Activated naive CD8-positive, alpha-beta T cell treated with anti-CD3 and anti-CD28 coated beads, Interleukin-2, amount 10 ng/mL, durations not matched to agents 7 days and 5 days (primary cell): Measurements from ENCODE around the gene DNAJA3. TPM values are rescaled to one million over a fixed set of nuclear protein-coding genes. Genes with fewer than 3 reads are reported as not detected.

Experiments used
- ATAC-seq: fragments of 150-1000 bp; cut with Tn5 transposase; one replicate; pipeline ENCODE4 v1.10.0; 2021; ENCODE audit warnings: low read depth, moderate library complexity
- POLR2A ChIA-PET: fragments of 350-600 bp; sonication (Branson Sonifier 250); formaldehyde crosslinking; loops from one replicate; lab custom pipeline; 2021; ENCODE audit warnings: antibody characterized with exemption; lab: Charles Lee
- DNase-seq: peaks from one replicate; pipeline ENCODE4 v3.0.0; 2021
- H3K27ac Mint-ChIP-seq: one replicate; pipeline ENCODE4 v1.8.0; 2022; ENCODE audit warnings: mild to moderate bottlenecking, mixed read lengths
- H3K27me3 Mint-ChIP-seq: one replicate; pipeline ENCODE4 v1.8.0; 2022; ENCODE audit warnings: mild to moderate bottlenecking, moderate library complexity, mixed read lengths
- H3K36me3 Mint-ChIP-seq: one replicate; pipeline ENCODE4 v1.8.0; 2021; ENCODE audit warnings: mild to moderate bottlenecking, mixed read lengths
- H3K4me1 Mint-ChIP-seq: one replicate; pipeline ENCODE4 v1.8.0; 2021; ENCODE audit warnings: mixed read lengths
- H3K4me3 Mint-ChIP-seq: one replicate; pipeline ENCODE4 v1.8.0; 2022; ENCODE audit warnings: mild to moderate bottlenecking, moderate library complexity, mixed read lengths
- H3K9me3 Mint-ChIP-seq: one replicate; pipeline ENCODE4 v1.8.0; 2021; ENCODE audit warnings: mixed read lengths
- total RNA-seq, 2 experiments: library from RNA; stranded (reverse); gene quantifications; one replicate each; pipeline ENCODE4 v1.2.3, GENCODE V29; 2021

The DNAJA3 gene
- total RNA-seq, 2 experiments from 2014 or later, result 52.2 to 62.2 TPM

DNA sequence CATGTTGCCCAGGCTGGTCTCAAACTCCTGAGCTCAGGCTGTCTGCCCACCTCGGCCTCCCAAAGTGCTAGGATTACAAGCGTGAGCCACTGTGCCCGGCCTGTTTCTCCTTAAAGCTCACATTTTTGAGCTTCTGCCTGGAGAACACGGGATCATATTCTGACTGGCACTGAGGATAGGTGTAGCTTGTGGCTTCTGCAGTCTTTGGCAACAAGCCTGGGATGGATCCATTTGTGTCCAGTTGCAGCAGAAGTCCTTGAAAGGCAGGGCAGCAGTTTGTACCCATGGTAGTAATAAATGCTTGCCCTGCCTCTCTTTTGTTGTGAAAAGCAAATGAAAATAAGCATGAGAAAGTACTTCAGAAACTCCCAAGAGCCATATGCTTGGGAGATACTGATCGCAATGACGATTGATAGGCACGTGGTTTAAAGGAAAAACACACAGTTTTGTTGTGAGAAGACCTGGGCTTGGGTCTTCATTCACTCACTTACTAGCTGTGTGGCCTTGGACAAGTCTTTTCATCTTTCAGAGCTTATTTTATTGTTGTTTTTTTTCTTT lies 6.2 kb upstream of the DNAJA3 start:
- no peaks in the 10 kb centered on the region for H3K27me3 Mint-ChIP-seq
- POLR2A ChIA-PET, result interaction anchor here (0.6 to 0.7 kb wide), 2 partner anchors 9 to 68 kb away, joined by 6 read pairs; no protein-coding TSS in a partner anchor
- H3K36me3 Mint-ChIP-seq, result peaks cover 5% of the 10 kb centered on the region
- no peak overlapping the region for H3K27ac Mint-ChIP-seq
- no peak for ATAC-seq
- H3K4me1 Mint-ChIP-seq, result peaks cover 14% of the 10 kb centered on the region
- no peaks in the 10 kb centered on the region for H3K9me3 Mint-ChIP-seq
- no peak overlapping the region for H3K4me3 Mint-ChIP-seq
- no peak for DNase-seq

DNA sequence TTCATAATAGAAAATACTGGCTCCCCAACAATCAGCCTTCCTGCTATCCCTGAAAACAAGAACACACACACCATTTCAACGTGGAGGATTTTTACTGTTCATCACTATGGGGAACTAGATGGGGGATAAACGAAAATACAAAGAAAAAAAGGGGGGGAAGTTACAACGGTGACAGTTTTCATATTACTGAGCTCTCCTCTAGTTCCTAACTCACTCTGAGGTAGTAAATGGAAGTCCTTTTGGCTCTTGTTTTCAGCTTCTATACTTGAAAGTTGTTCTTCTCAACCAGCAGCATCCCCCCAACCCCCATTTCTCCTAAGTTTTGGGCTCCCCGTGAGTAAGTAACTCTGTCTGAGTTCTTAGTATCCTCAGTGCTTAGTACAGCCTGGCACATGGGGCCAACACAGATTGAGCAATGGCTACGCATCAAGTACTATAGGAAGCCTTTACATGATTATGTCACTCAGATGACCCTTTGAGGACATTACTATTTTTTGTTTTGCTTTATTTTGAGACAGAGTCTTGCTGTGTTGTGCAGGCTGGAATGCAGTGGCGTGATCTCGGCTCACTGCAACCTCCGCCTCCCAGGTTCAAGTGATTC lies 5.1 kb upstream of the DNAJA3 start:
- DNase-seq (no peak), ATAC-seq (no peak)
- H3K27ac Mint-ChIP-seq, result no peak overlapping the region
- H3K4me3 Mint-ChIP-seq, result no peak overlapping the region
- H3K27me3 Mint-ChIP-seq, result no peaks in the 10 kb centered on the region
- H3K9me3 Mint-ChIP-seq, result no peaks in the 10 kb centered on the region
- H3K36me3 Mint-ChIP-seq, result no peaks in the 10 kb centered on the region
- peaks cover 8% of the 10 kb centered on the region for H3K4me1 Mint-ChIP-seq
- POLR2A ChIA-PET, result no interaction called here

DNA sequence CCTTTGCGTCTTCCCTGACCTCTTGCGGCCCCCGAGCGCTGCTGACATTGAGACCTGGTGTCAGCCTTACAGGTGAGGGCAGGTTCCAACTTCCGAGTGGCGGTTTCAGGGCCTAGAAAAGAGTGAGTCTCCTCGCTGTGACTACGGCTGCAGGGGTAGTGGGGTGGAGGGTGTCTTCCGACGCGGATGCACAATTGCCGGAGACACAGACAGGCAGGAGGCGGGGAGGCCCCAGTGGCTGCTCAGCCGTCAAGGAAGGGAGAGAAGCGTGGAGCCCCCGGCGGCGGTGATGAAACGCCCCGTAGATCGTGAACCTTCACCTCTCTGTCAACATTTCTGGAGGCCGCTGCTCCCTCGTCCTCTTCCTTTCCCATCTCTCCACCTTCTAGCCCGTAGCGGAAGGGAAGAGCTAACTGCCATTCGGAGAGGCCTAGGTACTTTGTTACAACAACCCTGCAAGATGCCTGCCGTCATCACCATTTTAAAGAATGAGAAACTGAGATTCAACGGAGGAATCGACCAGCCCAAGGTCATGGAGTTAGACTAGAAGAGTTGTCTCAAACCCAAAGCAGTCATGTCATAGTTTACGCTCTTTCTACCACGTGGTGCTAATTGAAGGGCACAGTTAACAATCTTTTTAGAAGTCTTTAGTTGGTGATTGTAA lies 485 bp downstream of the DNAJA3 start:
- ATAC-seq (peak; percentile 38), DNase-seq (no peak)
- Mint-ChIP-seq H3K9me3 (no peaks in the 10 kb centered on the region), H3K27me3 (no peaks in the 10 kb centered on the region), H3K4me1 (peaks cover 25% of the 10 kb centered on the region), H3K36me3 (peaks cover 9% of the 10 kb centered on the region), H3K27ac (peak overlapping the region; percentile 99), H3K4me3 (peak overlapping the region; percentile 94)
- POLR2A ChIA-PET, result interaction anchor here (0.6 to 4.6 kb wide), 2 partner anchors 11 to 123 kb away, joined by 7 to 30 read pairs; partner anchors contain the start of gene CORO7

DNA sequence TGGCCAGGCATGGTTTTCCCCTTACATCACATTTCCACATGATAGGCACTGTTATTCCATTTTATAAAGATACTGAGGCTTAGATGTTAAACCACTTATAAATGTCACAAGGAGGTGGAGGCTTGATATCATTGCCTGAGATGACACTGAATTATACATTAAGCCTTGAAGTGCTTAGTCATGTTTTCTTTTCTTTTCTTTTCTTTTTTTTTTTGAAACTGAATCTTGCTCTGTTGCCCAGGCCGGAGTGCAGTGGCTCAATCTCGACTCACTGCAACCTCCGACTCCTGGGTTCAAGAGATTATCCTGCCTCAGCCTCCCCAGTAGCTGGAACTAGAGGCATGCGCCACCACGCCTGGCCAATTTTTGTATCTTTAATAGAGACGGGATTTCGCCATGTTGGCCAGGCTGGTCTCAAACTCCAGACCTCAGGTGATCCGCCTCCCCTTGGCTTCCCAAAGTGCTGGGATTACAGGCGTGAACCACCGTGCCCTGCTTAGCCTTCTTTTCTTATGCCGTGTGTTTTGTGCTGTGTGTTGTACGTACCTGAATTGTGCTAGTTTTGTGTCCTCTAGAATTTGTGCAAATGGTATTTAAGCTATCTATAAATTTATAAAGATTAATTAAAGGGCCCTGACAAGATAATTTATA lies 1.2 kb downstream of the DNAJA3 start:
- Mint-ChIP-seq H3K36me3 (peaks cover 13% of the 10 kb centered on the region), H3K4me3 (peak overlapping the region; percentile 94), H3K27ac (peak overlapping the region; percentile 99), H3K9me3 (no peaks in the 10 kb centered on the region), H3K27me3 (no peaks in the 10 kb centered on the region), H3K4me1 (peaks cover 25% of the 10 kb centered on the region)
- POLR2A ChIA-PET, result interaction anchor here (0.6 to 4.6 kb wide), 2 partner anchors 11 to 122 kb away, joined by 7 to 30 read pairs; partner anchors contain the start of gene CORO7
- ATAC-seq (no peak), DNase-seq (no peak)

DNA sequence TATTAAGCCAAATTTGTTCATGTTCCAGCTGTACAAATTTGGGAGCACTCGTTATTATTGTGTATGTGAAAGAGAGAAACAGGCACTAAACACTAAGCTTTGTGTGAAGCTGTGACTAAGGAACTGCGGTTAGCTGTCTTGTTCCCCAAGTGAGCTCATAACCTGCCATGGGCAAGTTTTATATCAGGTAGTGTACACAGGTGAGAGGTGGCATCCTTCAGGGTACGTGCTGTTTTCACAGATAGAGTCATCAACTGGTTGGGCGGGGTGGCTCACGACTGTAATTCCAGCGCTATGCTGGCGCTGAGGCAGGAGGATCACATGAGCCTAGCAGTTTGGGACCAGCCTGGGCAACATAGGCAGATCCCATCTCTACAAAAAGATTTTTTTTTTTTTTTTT lies 2.8 kb downstream of the DNAJA3 start:
- H3K27ac Mint-ChIP-seq, result no peak overlapping the region
- ATAC-seq (no peak), DNase-seq (no peak)
- H3K9me3 Mint-ChIP-seq, result no peaks in the 10 kb centered on the region
- H3K27me3 Mint-ChIP-seq, result no peaks in the 10 kb centered on the region
- POLR2A ChIA-PET, result interaction anchor here (0.7 to 4.6 kb wide), 3 partner anchors 10 to 426 kb away, joined by 4 to 30 read pairs (median 6); partner anchors contain the start of gene CORO7
- peaks cover 28% of the 10 kb centered on the region for H3K4me1 Mint-ChIP-seq
- H3K4me3 Mint-ChIP-seq, result peak overlapping the region; percentile 35
- peaks cover 15% of the 10 kb centered on the region for H3K36me3 Mint-ChIP-seq

DNA sequence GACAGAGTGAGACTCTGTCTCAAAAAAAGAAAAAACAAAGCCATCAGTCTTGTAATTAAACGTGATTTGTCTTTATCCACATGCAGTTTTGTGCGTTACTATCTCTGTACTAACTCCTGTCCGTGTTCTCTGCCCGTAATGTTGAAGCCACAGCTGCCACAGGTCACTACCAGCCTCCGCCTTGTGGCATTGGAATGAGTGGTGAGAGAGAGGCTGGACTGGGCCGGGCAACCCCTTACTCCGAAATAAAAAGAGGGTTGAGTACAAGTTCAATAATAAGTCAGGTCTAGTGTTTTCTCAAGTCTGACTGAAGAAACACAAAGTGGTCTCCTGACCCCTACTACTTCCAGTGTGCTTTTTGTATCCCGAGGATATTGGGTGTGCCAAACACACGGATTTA lies 5.4 kb downstream of the DNAJA3 start:
- DNase-seq (no peak), ATAC-seq (no peak)
- H3K9me3 Mint-ChIP-seq, result no peaks in the 10 kb centered on the region
- POLR2A ChIA-PET, result no interaction called here
- H3K4me3 Mint-ChIP-seq, result no peak overlapping the region
- H3K27me3 Mint-ChIP-seq, result no peaks in the 10 kb centered on the region
- peaks cover 21% of the 10 kb centered on the region for H3K36me3 Mint-ChIP-seq
- peaks cover 28% of the 10 kb centered on the region for H3K4me1 Mint-ChIP-seq
- no peak overlapping the region for H3K27ac Mint-ChIP-seq

DNA sequence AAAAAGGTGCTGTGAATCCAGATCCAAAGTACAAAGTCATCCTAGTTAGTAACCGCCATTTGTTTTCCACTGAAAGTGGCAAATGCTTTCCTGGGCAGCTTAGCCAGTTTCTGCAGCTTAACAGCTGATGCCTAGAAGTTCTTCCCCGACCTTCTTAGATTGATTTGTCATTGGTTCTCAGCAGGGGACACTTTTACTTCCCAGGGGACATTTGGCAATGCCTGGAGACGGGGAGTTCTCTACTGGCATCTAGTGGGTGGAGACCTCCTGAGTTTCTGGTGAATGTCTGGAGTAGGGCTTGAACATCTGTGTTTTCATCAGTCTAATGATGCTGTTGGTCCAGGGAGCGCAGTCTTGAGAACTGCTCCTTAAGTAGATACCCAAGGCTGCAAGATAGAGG lies 7.6 kb downstream of the DNAJA3 start:
- Mint-ChIP-seq H3K27ac (peak overlapping the region; percentile 49), H3K36me3 (peaks cover 23% of the 10 kb centered on the region), H3K4me3 (no peak overlapping the region), H3K4me1 (peaks cover 15% of the 10 kb centered on the region), H3K9me3 (no peaks in the 10 kb centered on the region), H3K27me3 (no peaks in the 10 kb centered on the region)
- DNase-seq, result no peak
- POLR2A ChIA-PET, result no interaction called here
- ATAC-seq, result no peak

DNA sequence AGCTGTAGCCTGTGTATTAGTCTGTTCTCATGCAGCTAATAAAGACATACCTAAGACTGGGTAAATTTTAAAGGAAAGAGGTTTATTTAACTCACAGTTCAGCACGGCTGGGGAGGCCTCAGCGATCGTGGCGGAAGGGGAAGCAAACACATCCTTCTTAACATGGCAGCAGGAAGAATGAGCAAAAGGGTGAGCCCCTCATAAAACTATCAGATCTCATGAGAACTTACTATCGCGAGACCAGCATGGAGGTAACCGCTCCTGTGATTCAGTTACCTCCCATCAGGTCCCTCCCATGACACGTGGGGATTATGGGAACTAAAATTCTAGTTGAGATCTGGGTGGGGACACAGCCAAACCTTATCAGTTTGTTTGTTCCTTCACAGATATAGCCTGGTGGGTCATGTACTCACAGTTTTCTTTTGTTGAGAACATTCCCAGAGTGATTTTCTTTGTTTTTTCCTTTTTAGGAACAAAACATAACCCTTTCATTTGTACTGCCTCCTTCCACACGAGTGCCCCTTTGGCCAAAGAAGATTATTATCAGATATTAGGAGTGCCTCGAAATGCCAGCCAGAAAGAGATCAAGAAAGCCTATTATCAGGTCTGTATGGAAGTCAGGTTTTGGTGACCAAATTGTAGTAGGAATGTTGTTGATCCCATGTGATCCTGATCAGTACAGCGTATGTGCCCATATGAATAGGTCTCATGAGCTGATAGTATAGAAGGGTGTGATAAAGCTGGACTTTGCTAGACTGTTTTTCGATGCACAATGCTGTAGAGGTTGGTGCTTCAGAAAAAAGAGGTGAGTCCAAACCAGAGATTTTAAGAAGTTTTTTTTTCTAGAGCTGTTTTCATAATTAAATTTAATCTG lies 8.5 kb downstream of the DNAJA3 start:
- POLR2A ChIA-PET, result no interaction called here
- Mint-ChIP-seq H3K9me3 (no peaks in the 10 kb centered on the region), H3K36me3 (peaks cover 20% of the 10 kb centered on the region), H3K4me3 (no peak overlapping the region), H3K4me1 (peaks cover 14% of the 10 kb centered on the region), H3K27ac (no peak overlapping the region), H3K27me3 (no peaks in the 10 kb centered on the region)
- no peak for ATAC-seq
- no peak for DNase-seq

DNA sequence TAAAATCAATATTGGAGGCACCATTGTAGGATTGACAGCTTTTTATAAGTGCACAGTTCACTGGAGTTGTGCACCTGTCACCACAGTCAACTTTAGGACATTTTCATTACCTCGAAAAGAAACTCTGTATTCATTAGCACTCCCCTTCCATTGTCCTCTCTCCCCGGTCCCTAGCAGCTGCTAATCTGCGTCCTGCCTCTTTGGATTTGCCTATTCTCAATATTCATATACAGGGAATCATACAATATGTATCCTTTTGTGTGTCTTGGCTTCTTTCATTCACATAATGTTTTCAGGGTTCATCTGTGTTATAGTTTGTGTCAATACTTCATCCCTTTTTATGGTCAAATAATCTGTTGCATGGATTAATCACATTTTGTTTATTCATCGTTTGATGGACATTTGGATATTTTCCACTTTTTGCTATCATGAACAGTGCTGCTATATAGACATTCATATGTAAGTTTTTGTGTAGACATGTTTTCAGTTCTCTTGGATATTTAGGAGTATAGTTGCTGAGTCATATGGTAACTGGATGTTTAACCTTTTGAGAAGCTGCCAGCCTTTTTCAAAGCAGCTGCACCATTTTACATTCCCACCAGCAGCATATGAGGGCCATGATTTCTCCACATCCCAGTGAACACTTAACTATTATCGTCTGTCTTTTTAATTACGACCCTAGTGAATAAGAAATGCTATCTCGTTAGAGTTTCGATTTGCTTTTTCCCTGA lies 9.8 kb downstream of the DNAJA3 start:
- H3K4me3 Mint-ChIP-seq, result no peak overlapping the region
- ATAC-seq, result no peak
- H3K36me3 Mint-ChIP-seq, result peaks cover 20% of the 10 kb centered on the region
- POLR2A ChIA-PET, result interaction anchor here (0.9 kb wide), 1 partner anchor 70 kb away, joined by 3 read pairs; no protein-coding TSS in a partner anchor
- peak overlapping the region; percentile 19 for H3K27ac Mint-ChIP-seq
- H3K9me3 Mint-ChIP-seq, result no peaks in the 10 kb centered on the region
- peaks cover 20% of the 10 kb centered on the region for H3K4me1 Mint-ChIP-seq
- no peak for DNase-seq
- no peaks in the 10 kb centered on the region for H3K27me3 Mint-ChIP-seq

DNA sequence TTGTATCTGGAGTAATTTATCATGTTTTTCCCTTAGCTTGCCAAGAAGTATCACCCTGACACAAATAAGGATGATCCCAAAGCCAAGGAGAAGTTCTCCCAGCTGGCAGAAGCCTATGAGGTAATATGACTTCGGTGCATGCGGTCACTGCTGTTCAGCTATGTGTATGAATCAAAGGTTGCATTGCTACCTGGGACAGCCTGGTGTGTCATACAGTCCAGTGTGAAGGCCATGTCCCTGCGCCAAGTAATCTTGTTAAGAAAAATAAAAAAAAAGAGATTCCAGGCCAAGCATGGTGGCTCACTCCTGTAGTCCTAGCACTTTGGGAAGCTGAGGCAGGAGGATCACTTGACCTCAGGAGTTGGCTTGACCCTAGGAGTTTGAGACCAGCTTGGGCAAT lies 11.7 kb downstream of the DNAJA3 start:
- no peak for ATAC-seq
- POLR2A ChIA-PET, result no interaction called here
- peaks cover 19% of the 10 kb centered on the region for H3K36me3 Mint-ChIP-seq
- no peaks in the 10 kb centered on the region for H3K9me3 Mint-ChIP-seq
- no peak overlapping the region for H3K27ac Mint-ChIP-seq
- no peak for DNase-seq
- H3K27me3 Mint-ChIP-seq, result no peaks in the 10 kb centered on the region
- peaks cover 17% of the 10 kb centered on the region for H3K4me1 Mint-ChIP-seq
- no peak overlapping the region for H3K4me3 Mint-ChIP-seq

DNA sequence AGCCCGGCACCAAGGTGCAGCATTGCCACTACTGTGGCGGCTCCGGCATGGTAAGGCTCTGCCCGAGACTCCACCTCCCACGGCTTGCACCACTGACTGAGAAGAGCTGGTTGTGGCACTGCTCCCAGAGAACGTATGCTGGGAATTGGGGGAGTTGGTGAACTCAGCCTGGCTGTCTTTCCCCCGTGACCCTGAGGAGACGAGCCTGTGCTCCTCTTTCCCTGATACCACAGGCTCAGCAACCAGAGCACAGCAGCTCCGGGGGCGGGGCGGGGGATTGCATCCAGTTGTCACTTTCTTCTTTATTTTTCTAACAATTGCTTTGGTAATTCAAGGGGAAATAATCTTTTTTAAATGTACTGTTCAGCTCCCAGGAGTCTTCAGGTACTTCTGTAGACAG lies 16.7 kb downstream of the DNAJA3 start:
- Mint-ChIP-seq H3K4me3 (no peak overlapping the region), H3K4me1 (peaks cover 9% of the 10 kb centered on the region), H3K27ac (no peak overlapping the region), H3K27me3 (no peaks in the 10 kb centered on the region), H3K9me3 (no peaks in the 10 kb centered on the region), H3K36me3 (peaks cover 23% of the 10 kb centered on the region)
- POLR2A ChIA-PET, result no interaction called here
- ATAC-seq (no peak), DNase-seq (no peak)

DNA sequence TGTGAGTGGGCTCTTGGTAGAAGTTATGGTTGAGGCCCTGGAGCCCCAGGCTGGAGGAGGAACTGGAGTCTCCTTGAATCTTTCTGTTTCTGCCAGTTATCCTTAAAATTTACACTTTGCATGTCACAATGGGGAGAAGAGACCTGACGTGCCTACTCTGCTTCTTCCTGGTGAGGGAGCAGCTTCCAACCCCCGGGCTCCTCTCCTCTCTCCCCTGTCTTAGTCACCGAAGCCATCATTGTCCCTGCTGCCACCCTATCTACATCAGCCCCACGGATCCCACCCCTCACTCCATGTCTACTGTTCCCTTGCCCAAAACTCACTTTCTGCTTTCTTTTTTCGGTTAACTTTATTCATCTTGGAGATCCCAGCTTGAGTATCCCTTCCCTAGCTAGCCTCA lies 17.6 kb downstream of the DNAJA3 start:
- no peak for DNase-seq
- Mint-ChIP-seq H3K27me3 (no peaks in the 10 kb centered on the region), H3K4me3 (no peak overlapping the region), H3K9me3 (no peaks in the 10 kb centered on the region), H3K4me1 (peaks cover 9% of the 10 kb centered on the region), H3K27ac (no peak overlapping the region), H3K36me3 (peaks cover 25% of the 10 kb centered on the region)
- ATAC-seq, result no peak
- POLR2A ChIA-PET, result no interaction called here
